SK-N-SH (cell line): Measurements from ENCODE around the gene ABHD17C. TPM values are rescaled to one million over a fixed set of nuclear protein-coding genes. Genes with fewer than 3 reads are reported as not detected.

Experiments used
- CTCF ChIA-PET: fragments of 300-600, 350-600 bp; formaldehyde crosslinking; extraction: SDS; loops from one replicate; lab custom pipeline; 2021; lab: Yijun Ruan, JAX
- POLR2A ChIA-PET: fragments of 350-600 bp; sonication (Branson Sonifier 250); formaldehyde crosslinking; extraction: SDS; loops from one replicate; lab custom pipeline; 2020; ENCODE audit warnings: antibody characterized with exemption, inconsistent platforms; lab: Yijun Ruan, JAX
- DNase-seq: peaks from one replicate; pipeline ENCODE4 v3.0.0; 2012
- H2AFZ ChIP-seq: fragments of 200-600 bp; sonication (generic); 2 replicates; pipeline ENCODE4 v1.8.1; 2016; ENCODE audit warnings: antibody characterized with exemption, mild to moderate bottlenecking, low read depth
- H3F3A ChIP-seq: fragments of 200-600 bp; sonication (generic); replicated peaks from 2 replicates; pipeline ENCODE3; 2016; ENCODE audit warnings: antibody characterized with exemption, mild to moderate bottlenecking; ENCODE audit not compliant: insufficient read depth
- H3K27ac ChIP-seq, 2 experiments: fragments of 200-500 bp in 1 of 2; fragments of 200-600 bp in 1 of 2; sonication (Bioruptor generic) in 1 of 2; sonication (generic), shearing (Covaris generic) in 1 of 2; 2 replicates each; pipeline versions ENCODE4 v1.5.1 to v1.6.1; 2014 to 2016; ENCODE audit warnings: low read depth in 2 of 2, inconsistent platforms in 1 of 2, low read length in 1 of 2, mild to moderate bottlenecking in 1 of 2, mixed read lengths in 1 of 2
- H3K27me3 ChIP-seq: fragments of 200-600 bp; sonication (generic), shearing (Covaris generic); 2 replicates; pipeline ENCODE4 v1.6.1; 2016; ENCODE audit warnings: mixed run types; ENCODE audit not compliant: insufficient read depth
- H3K36me3 ChIP-seq, 2 experiments: fragments of 200-500 bp in 1 of 2; fragments of 200-600 bp in 1 of 2; sonication (Bioruptor generic) in 1 of 2; sonication (generic) in 1 of 2; replicated peaks in 1 of 2; 2 replicates each; pipeline versions ENCODE3 to v1.5.1; 2014 to 2016; ENCODE audit warnings: low read length in 1 of 2, mild to moderate bottlenecking in 1 of 2; ENCODE audit not compliant: insufficient read depth in 2 of 2, control insufficient read depth in 1 of 2
- H3K4me1 ChIP-seq, 2 experiments: fragments of 200-500 bp in 1 of 2; fragments of 200-600 bp in 1 of 2; sonication (Bioruptor generic) in 1 of 2; sonication (generic), shearing (Covaris generic) in 1 of 2; 2 replicates each; pipeline versions ENCODE4 v1.5.1 to v1.6.1; 2014 to 2016; ENCODE audit warnings: low read depth in 1 of 2, low read length in 1 of 2, mixed run types in 1 of 2; ENCODE audit not compliant: insufficient read depth in 2 of 2, control insufficient read depth in 1 of 2
- H3K4me2 ChIP-seq: fragments of 200-600 bp; sonication (generic), shearing (Covaris generic); 2 replicates; pipeline ENCODE4 v1.6.1; 2017; ENCODE audit warnings: mixed run types
- H3K4me3 ChIP-seq, 2 experiments: fragments of 200-500 bp in 1 of 2; fragments of 200-600 bp in 1 of 2; sonication (Bioruptor generic) in 1 of 2; sonication (generic), shearing (Covaris generic) in 1 of 2; 2 replicates each; pipeline versions ENCODE4 v1.5.1 to v1.8.1; 2014 to 2016; ENCODE audit warnings: low read depth in 2 of 2, inconsistent platforms in 1 of 2, low read length in 1 of 2, mild to moderate bottlenecking in 1 of 2, mixed read lengths in 1 of 2, moderate library complexity in 1 of 2
- H3K79me2 ChIP-seq: fragments of 200-600 bp; sonication (generic); 2 replicates; pipeline ENCODE4 v1.8.1; 2017; ENCODE audit warnings: mild to moderate bottlenecking; ENCODE audit not compliant: insufficient read depth
- H3K9ac ChIP-seq: fragments of 200-600 bp; sonication (generic); 2 replicates; pipeline ENCODE4 v1.6.1; 2017; ENCODE audit warnings: mixed run types
- H3K9me2 ChIP-seq: fragments of 200-600 bp; sonication (generic); 2 replicates; pipeline ENCODE4 v1.6.1; 2017; ENCODE audit warnings: mixed run types
- H3K9me3 ChIP-seq: fragments of 200-600 bp; sonication (generic); 2 replicates; pipeline ENCODE4 v1.6.1; 2017; ENCODE audit warnings: mixed run types, mild to moderate bottlenecking, moderate library complexity
- H4K20me1 ChIP-seq: fragments of 200-600 bp; sonication (generic); 2 replicates; pipeline ENCODE4 v1.6.1; 2017; ENCODE audit warnings: mild to moderate bottlenecking, mixed run types; ENCODE audit not compliant: insufficient read depth
- EP300 ChIP-seq, 2 experiments: IDR thresholded peaks; 2 replicates each; pipeline versions ENCODE4 v1.4.0 to v1.6.1; 2012; ENCODE audit warnings: borderline replicate concordance in 1 of 2, low read depth in 1 of 2, low read length in 1 of 2
- EZH2phosphoT487 ChIP-seq: fragments of 200-600 bp; sonication (generic); IDR thresholded peaks from 2 replicates; pipeline ENCODE4 v1.6.1; 2017; ENCODE audit warnings: low read depth, mixed run types, mild to moderate bottlenecking, antibody characterized with exemption, moderate library complexity, borderline replicate concordance
- GATA2 ChIP-seq: sonication (generic); formaldehyde crosslinking; IDR thresholded peaks from 2 replicates; pipeline ENCODE4 v1.5.0; 2020; ENCODE audit warnings: mild to moderate bottlenecking, missing genetic modification reagents
- JUND ChIP-seq: IDR thresholded peaks from 2 replicates; pipeline ENCODE4 v1.4.0; 2012
- TEAD4 ChIP-seq: IDR thresholded peaks from 2 replicates; pipeline ENCODE4 v1.4.0; 2012; ENCODE audit warnings: mild to moderate bottlenecking, borderline replicate concordance; ENCODE audit not compliant: insufficient read depth
- YY1 ChIP-seq: IDR thresholded peaks from 2 replicates; pipeline ENCODE4 v1.4.0; 2012; ENCODE audit warnings: low read depth, mild to moderate bottlenecking
- WGBS: methylation state at CpG from one replicate; pipeline ENCODE4 v1.1.6; 2017; ENCODE audit warnings: low lambda C conversion rate; 5-methylcytosine and 5-hydroxymethylcytosine counted together
- polyA plus RNA-seq, 3 experiments: library from polyadenylated mRNA; depleted of rRNA; stranded (reverse); fragments of >200 nt; gene quantifications; 2 replicates each; pipeline ENCODE4 v1.2.3, GENCODE V29; 2012
- small RNA-seq, 7 experiments: library from RNA; depleted of rRNA; stranded (forward); fragments of <200 nt; gene quantifications; one replicate each; pipeline ENCODE3, GENCODE V24; 2012
- TF ChIP-seq, protein P1 (sequence below): IDR thresholded peaks from 2 replicates; pipeline ENCODE4 v1.4.0; 2012; ENCODE audit warnings: low read depth

The ABHD17C gene
- polyA plus RNA-seq, 1 of the 3 experiments (the other 2 are of a cell fraction): 11.7 TPM

DNA sequence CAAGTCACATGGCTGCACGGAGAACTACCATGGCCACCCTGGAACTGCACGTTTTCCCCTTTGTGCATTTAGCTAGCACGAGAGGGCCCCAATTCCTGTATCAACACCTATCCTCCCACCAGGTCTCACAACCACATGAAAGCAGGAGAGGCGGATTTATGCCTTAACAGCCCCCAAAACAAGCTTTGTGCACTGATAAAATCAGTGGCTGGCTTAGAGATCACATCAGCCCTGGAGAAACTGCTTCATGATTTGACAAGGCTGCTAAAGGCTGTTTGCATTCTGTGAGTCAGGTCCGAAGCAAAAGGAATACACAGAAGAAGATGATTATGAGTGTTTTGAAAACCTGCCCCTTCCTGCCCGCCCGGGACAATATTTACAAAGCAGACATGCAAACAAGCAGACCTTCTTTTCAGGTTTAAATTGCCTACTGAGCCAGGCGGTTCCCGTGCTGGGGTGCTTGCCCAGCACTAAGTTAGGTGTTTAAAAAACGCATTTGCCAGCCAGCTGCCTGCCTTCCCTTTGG is 109.9 kb downstream of the ABHD17C start:
- no peaks in the 10 kb centered on the region for H3K27me3 ChIP-seq
- DNase-seq: no peak
- H3F3A ChIP-seq: no peaks in the 10 kb centered on the region
- 64% methylated on average over 10 of the region's 10 CpGs for WGBS
- no peak overlapping the region for H2AFZ ChIP-seq
- TF ChIP-seq EP300 (IDR thresholded peaks at IDR 0.05; ENCODE audit: borderline replicate concordance in 1 of 2, low read depth in 1 of 2, low read length in 1 of 2): no peak
- no peak for TF ChIP-seq TEAD4
- peak; percentile 31; the same call in 1 of the 2 replicates for TF ChIP-seq GATA2
- TF ChIP-seq YY1: no peak
- no peak for TF ChIP-seq JUND
- TF ChIP-seq, protein P1, sequence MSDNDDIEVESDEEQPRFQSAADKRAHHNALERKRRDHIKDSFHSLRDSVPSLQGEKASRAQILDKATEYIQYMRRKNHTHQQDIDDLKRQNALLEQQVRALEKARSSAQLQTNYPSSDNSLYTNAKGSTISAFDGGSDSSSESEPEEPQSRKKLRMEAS: no peak
- no peak for TF ChIP-seq EZH2phosphoT487
- no peak overlapping the region for H3K4me2 ChIP-seq
- H3K9me3 ChIP-seq: no peaks in the 10 kb centered on the region
- H3K36me3 ChIP-seq: peaks cover 0 to 8% of the 10 kb centered on the region in 2 experiments
- no peak overlapping the region for H3K27ac ChIP-seq
- CTCF ChIA-PET: interaction anchor here (1.0 to 3.2 kb wide), 5 partner anchors 12 to 238 kb away, joined by 3 to 11 read pairs (median 4); no protein-coding TSS in a partner anchor
- H3K4me3 ChIP-seq: no peak overlapping the region
- no peaks in the 10 kb centered on the region; a peak in 1 of 4 replicates for H3K4me1 ChIP-seq
- no peaks in the 10 kb centered on the region for H3K9me2 ChIP-seq
- POLR2A ChIA-PET: no interaction called here
- H3K9ac ChIP-seq: no peak overlapping the region
- H3K79me2 ChIP-seq: no peaks in the 10 kb centered on the region
- H4K20me1 ChIP-seq: no peaks in the 10 kb centered on the region

Small RNAs within 50 kb of the gene (small RNA-seq; reads per million reads assigned to genes)
- 0 to 0.19 (median 0) reads per million in 7 experiments for gene RNU6-380P

Other genes with a start within 250 kb of the ABHD17C start
- gene CEMIP, start 84.1 kb downstream of the ABHD17C start, polyA plus RNA-seq (2012; rRNA removed): 27.8 and 30.8 TPM in 2 replicates